T-helper 2 cell (primary cell): ENCODE results near the gene EXOG.

Experiments used
- DNase-seq, 5 experiments: peaks; one replicate each; pipeline versions ENCODE4 v3.0.0 to v3.0.0-alpha.2; 2012 to 2022

EXOG gene

GRCh38 chr3:38549082-38549481 lies 52.9 kb downstream of the EXOG start:
- DNase-seq: no peak

GRCh38 chr3:38549486-38549885 lies 53.3 kb downstream of the EXOG start:
- no peak for DNase-seq

- no peak for DNase-seq
These were observed 54.1 kb downstream of the EXOG start for GRCh38 chr3:38549957-38550840.

GRCh38 chr3:38551026-38551832 lies 55.1 kb downstream of the EXOG start:
- no peak for DNase-seq

- DNase-seq: no peak
These were observed 56.2 kb downstream of the EXOG start for GRCh38 chr3:38552364-38552763.

GRCh38 chr3:38553071-38553470 lies 56.9 kb downstream of the EXOG start:
- DNase-seq: no peak

GRCh38 chr3:38554127-38554827 lies 58.1 kb downstream of the EXOG start:
- no peak for DNase-seq

GRCh38 chr3:38555149-38555840 lies 59.2 kb downstream of the EXOG start:
- no peak for DNase-seq

- DNase-seq: no peak
These were observed 59.8 kb downstream of the EXOG start for GRCh38 chr3:38555926-38556325.

GRCh38 chr3:38556640-38557358 lies 60.7 kb downstream of the EXOG start:
- DNase-seq: no peak

- no peak for DNase-seq
These were observed 62.7 kb downstream of the EXOG start for GRCh38 chr3:38558864-38559263.

GRCh38 chr3:38560284-38560683 lies 64.1 kb downstream of the EXOG start:
- no peak for DNase-seq

GRCh38 chr3:38560996-38561717 lies 65.0 kb downstream of the EXOG start:
- DNase-seq: no peak

GRCh38 chr3:38561746-38562466 lies 65.8 kb downstream of the EXOG start:
- DNase-seq: no peak

- no peak for DNase-seq
These were observed 66.4 kb downstream of the EXOG start for GRCh38 chr3:38562467-38562925.

GRCh38 chr3:38563070-38563885 lies 67.1 kb downstream of the EXOG start:
- DNase-seq: no peak

GRCh38 chr3:38563886-38564270 lies 67.7 kb downstream of the EXOG start:
- no peak for DNase-seq

- no peak for DNase-seq
These were observed 68.6 kb downstream of the EXOG start for GRCh38 chr3:38564631-38565338.
